Neural cell (in vitro differentiated cells): ENCODE results near the gene PARVA.

ENCODE experiments used
- CTCF ChIP-seq: fragments of 450-650 bp; IDR thresholded peaks from 2 replicates; pipeline ENCODE4 v1.5.1; 2014; ENCODE audit warnings: antibody characterized with exemption, mild to moderate bottlenecking, moderate library complexity; ENCODE audit not compliant: poor library complexity, severe bottlenecking
- EP300 ChIP-seq: fragments of 450-650 bp; conservative IDR thresholded peaks from 2 replicates; pipeline ENCODE4 v1.6.1; 2014; ENCODE audit warnings: antibody characterized with exemption, mild to moderate bottlenecking, moderate library complexity; ENCODE audit not compliant: poor library complexity, severe bottlenecking
- EZH2 ChIP-seq: fragments of 200-600, 300-800 bp; shearing (Covaris generic), sonication (generic); IDR thresholded peaks from 2 replicates; pipeline ENCODE4 v1.6.1; 2014; ENCODE audit warnings: antibody characterized with exemption, low read length, borderline replicate concordance, mild to moderate bottlenecking; ENCODE audit not compliant: insufficient read depth, poor library complexity, severe bottlenecking
- POLR2AphosphoS5 ChIP-seq: IDR thresholded peaks from 2 replicates; pipeline ENCODE4 v1.6.1; 2012
- RAD21 ChIP-seq: fragments of 450-650 bp; conservative IDR thresholded peaks from 2 replicates; pipeline ENCODE4 v1.6.1; 2014; ENCODE audit warnings: antibody characterized with exemption, mild to moderate bottlenecking, moderate library complexity
- SMC3 ChIP-seq: fragments of 450-650 bp; conservative IDR thresholded peaks from 2 replicates; pipeline ENCODE4 v1.6.1; 2014; ENCODE audit warnings: antibody characterized with exemption, mild to moderate bottlenecking, moderate library complexity; ENCODE audit not compliant: poor library complexity
- TAF1 ChIP-seq: IDR thresholded peaks from 2 replicates; pipeline ENCODE4 v1.6.1; 2012; ENCODE audit warnings: low read depth

- TF ChIP-seq CTCF (no peak), SMC3 (no peak), POLR2AphosphoS5 (no peak), TAF1 (no peak), EZH2 (no peak), RAD21 (no peak), EP300 (no peak)
Observed at GRCh38 chr11:12375720-12376119, 1.7 kb upstream of the PARVA start.
